Vagina (tissue), 2 donors: ENCODE measurements around the gene COL28A1. TPM values are rescaled to one million over a fixed set of nuclear protein-coding genes. Genes with fewer than 3 reads are reported as not detected.

Experiments
- DNase-seq, 2 donors: peaks; one replicate each; pipeline ENCODE4 v3.0.0-alpha.2; 2017; ENCODE audit errors: extremely low spot score in 2 of 2
- H3K27ac ChIP-seq: fragments of 200-600 bp; sonication (generic); one replicate; pipeline ENCODE4 v1.5.1; 2019
- H3K27me3 ChIP-seq: fragments of 200-600 bp; sonication (generic); one replicate; pipeline ENCODE4 v1.5.1; 2019
- H3K36me3 ChIP-seq, 2 donors: fragments of 200-600 bp; sonication (generic); one replicate each; pipeline ENCODE4 v1.5.1; 2017 to 2019
- H3K4me1 ChIP-seq: fragments of 200-600 bp; sonication (generic); one replicate; pipeline ENCODE4 v1.5.1; 2019
- H3K4me3 ChIP-seq, 2 donors: fragments of 200-600 bp; sonication (generic); 1 replicate in 1 of 2; 2 replicates in 1 of 2; pipeline ENCODE4 v1.5.1; 2016 to 2019
- H3K9me3 ChIP-seq: fragments of 200-600 bp; sonication (generic); one replicate; pipeline ENCODE4 v1.5.1; 2019
- POLR2A ChIP-seq, 2 donors: fragments of 450-650 bp; IDR thresholded peaks; one replicate each; pipeline ENCODE4 v1.6.1; 2017; ENCODE audit warnings: antibody characterized with exemption in 2 of 2, mild to moderate bottlenecking in 2 of 2, moderate library complexity in 2 of 2
- POLR2AphosphoS5 ChIP-seq, 2 donors: sonication (generic); formaldehyde crosslinking; IDR thresholded peaks; one replicate each; pipeline ENCODE4 v1.9.0; 2017; ENCODE audit warnings: antibody characterized with exemption in 2 of 2, mild to moderate bottlenecking in 2 of 2, low read depth in 1 of 2; ENCODE audit not compliant: insufficient read depth in 1 of 2
- intact Hi-C: fragments of 100-400 bp; cut with DNase I; formaldehyde crosslinking; loops from one replicate; pipeline ENCODE4 v1.15.1; 2023
- total RNA-seq: library from RNA; depleted of rRNA; stranded (reverse); fragments of >200 nt; gene quantifications from one replicate; pipeline ENCODE4 v1.2.3, GENCODE V29; 2016
- TF ChIP-seq, protein P1 (sequence below), 3 experiments: fragments of 450-650 bp in 2 of 3; fragments of 200-600 bp in 1 of 3; sonication (generic) in 1 of 3; IDR thresholded peaks; one replicate each; pipeline ENCODE4 v1.5.1; 2017 to 2019; ENCODE audit warnings: antibody characterized with exemption in 3 of 3, mild to moderate bottlenecking in 2 of 3, moderate library complexity in 2 of 3

Gene COL28A1
- total RNA-seq, 1 donor from 2014 or later, result 5.4 TPM

DNA sequence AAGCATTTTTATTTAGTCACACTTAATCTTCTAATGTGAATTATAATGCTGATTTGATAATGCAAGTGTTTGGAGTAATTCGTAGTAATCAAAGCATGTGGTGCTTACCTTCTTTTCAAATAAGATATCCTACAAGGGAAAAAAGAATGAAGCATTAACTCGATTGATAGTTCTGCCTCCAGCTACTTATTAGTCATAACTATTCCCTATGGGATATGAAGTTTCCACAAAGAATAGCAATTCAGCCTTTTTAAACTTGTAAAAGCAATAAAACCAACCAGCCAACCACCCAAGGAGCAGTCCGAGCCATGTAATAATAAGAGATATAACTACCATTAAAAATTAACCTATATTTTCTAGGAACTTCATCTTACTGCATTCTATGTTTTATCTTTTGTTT lies 11.6 kb downstream of the COL28A1 start:
- TF ChIP-seq POLR2AphosphoS5 (IDR thresholded peaks at IDR 0.05; ENCODE audit: insufficient read depth in 1 of 2, low read depth in 1 of 2) (no peak), POLR2A (IDR thresholded peaks at IDR 0.05) (no peak)
- TF ChIP-seq, protein P1, sequence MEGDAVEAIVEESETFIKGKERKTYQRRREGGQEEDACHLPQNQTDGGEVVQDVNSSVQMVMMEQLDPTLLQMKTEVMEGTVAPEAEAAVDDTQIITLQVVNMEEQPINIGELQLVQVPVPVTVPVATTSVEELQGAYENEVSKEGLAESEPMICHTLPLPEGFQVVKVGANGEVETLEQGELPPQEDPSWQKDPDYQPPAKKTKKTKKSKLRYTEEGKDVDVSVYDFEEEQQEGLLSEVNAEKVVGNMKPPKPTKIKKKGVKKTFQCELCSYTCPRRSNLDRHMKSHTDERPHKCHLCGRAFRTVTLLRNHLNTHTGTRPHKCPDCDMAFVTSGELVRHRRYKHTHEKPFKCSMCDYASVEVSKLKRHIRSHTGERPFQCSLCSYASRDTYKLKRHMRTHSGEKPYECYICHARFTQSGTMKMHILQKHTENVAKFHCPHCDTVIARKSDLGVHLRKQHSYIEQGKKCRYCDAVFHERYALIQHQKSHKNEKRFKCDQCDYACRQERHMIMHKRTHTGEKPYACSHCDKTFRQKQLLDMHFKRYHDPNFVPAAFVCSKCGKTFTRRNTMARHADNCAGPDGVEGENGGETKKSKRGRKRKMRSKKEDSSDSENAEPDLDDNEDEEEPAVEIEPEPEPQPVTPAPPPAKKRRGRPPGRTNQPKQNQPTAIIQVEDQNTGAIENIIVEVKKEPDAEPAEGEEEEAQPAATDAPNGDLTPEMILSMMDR (IDR thresholded peaks at IDR 0.05), result no peak
- intact Hi-C loops, result no loop called here
- no peak for DNase-seq
- H3K27me3 ChIP-seq, result no peaks in the 10 kb centered on the region
- no peaks in the 10 kb centered on the region for H3K4me1 ChIP-seq
- H3K27ac ChIP-seq, result no peak overlapping the region
- H3K36me3 ChIP-seq, result no peaks in the 10 kb centered on the region
- no peak overlapping the region for H3K4me3 ChIP-seq
- no peaks in the 10 kb centered on the region for H3K9me3 ChIP-seq

DNA sequence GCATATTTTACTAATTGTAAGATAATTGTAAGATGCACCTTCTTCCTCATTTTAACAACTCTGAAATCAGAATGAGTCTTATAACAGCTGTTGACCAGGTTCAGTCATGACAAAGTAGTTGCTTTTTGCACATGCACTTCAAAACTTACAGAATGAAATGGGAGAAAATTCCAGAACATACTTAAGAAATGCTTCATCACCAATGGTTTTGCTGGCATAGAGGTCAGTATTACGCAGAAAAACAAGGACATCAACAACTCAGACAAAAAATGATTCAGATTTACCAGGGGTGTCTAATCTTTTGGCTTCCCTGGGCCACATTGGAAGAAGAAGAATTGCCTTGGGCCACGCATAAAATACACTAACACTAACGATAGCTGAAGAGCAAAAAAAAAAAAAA lies 13.3 kb downstream of the COL28A1 start:
- no peaks in the 10 kb centered on the region for H3K4me1 ChIP-seq
- intact Hi-C loops, result no loop called here
- no peaks in the 10 kb centered on the region for H3K9me3 ChIP-seq
- no peak overlapping the region for H3K27ac ChIP-seq
- H3K27me3 ChIP-seq, result no peaks in the 10 kb centered on the region
- no peak overlapping the region for H3K4me3 ChIP-seq
- H3K36me3 ChIP-seq, result no peaks in the 10 kb centered on the region
- no peak for DNase-seq
- TF ChIP-seq POLR2A (IDR thresholded peaks at IDR 0.05), result no peak
- no peak for TF ChIP-seq POLR2AphosphoS5 (IDR thresholded peaks at IDR 0.05; ENCODE audit: insufficient read depth in 1 of 2, low read depth in 1 of 2)
- TF ChIP-seq, protein P1 (IDR thresholded peaks at IDR 0.05), result no peak

DNA sequence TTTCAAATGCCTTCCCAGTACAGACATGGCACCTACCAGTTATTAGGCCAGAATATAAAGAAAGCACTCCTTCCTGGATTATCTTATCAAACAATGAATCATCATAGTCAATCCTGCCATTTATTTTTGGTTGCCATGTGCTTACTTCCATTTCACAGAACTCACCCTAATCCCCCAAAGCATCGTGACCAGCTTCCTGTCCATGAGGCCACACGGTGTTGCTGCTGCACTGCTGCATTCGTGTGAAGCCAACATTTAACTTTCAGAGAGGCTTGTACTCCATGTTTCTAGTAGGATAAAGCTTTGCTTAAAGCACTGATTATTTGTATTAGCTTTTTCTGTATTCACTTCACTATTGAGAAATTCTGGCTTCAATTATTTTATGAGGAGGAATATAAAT lies 14.4 kb downstream of the COL28A1 start:
- Histone ChIP-seq H3K27ac (no peak overlapping the region), H3K27me3 (no peaks in the 10 kb centered on the region), H3K9me3 (no peaks in the 10 kb centered on the region), H3K4me1 (no peaks in the 10 kb centered on the region), H3K36me3 (no peaks in the 10 kb centered on the region), H3K4me3 (no peak overlapping the region)
- DNase-seq, result no peak
- no peak for TF ChIP-seq POLR2A (IDR thresholded peaks at IDR 0.05)
- TF ChIP-seq, protein P1 (IDR thresholded peaks at IDR 0.05), result no peak
- no peak for TF ChIP-seq POLR2AphosphoS5 (IDR thresholded peaks at IDR 0.05; ENCODE audit: insufficient read depth in 1 of 2, low read depth in 1 of 2)
- intact Hi-C loops, result no loop called here

DNA sequence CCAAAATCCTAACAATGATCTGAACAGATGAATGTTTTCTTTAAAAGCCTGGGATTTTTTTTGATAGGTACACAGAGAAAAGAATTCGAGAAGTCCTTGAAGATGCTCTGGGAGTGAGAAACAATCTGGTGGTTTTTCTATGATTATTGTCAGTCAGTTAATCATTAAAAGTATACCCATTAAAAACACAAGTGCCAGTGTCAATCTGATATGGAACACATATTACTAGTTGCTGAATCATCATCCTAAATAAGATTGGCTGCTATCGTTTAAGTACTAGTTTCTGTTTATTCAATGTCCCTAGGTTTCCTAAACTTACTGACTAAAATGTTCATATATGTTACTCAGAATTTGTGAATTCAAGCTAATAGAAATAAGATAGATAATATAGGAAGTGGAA lies 16.1 kb downstream of the COL28A1 start:
- intact Hi-C loops, result no loop called here
- H3K9me3 ChIP-seq, result no peaks in the 10 kb centered on the region
- H3K27me3 ChIP-seq, result no peaks in the 10 kb centered on the region
- no peaks in the 10 kb centered on the region for H3K4me1 ChIP-seq
- H3K4me3 ChIP-seq, result no peak overlapping the region
- no peak for DNase-seq
- H3K36me3 ChIP-seq, result no peaks in the 10 kb centered on the region
- H3K27ac ChIP-seq, result no peak overlapping the region
- TF ChIP-seq POLR2AphosphoS5 (IDR thresholded peaks at IDR 0.05; ENCODE audit: insufficient read depth in 1 of 2, low read depth in 1 of 2) (no peak), POLR2A (IDR thresholded peaks at IDR 0.05) (no peak)
- TF ChIP-seq, protein P1 (IDR thresholded peaks at IDR 0.05), result no peak

DNA sequence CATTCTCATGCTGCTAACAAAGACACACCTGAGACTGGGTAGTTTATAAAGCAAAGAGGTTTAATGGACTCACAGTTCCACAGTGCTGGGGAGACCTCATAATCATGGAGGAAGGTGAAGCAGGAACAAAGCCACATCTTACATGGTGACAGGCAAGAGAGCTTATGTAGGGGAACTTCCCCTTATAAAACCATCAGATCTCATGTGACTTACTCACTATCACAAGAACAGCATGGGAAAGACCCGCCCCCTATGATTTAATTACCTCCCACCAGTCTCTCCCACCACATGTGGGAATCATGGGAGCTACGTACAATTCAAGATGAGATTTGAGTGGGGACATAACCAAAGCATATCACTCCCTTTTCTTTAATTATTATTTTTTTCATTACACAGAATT lies 16.6 kb downstream of the COL28A1 start:
- no peaks in the 10 kb centered on the region for H3K36me3 ChIP-seq
- H3K4me3 ChIP-seq, result no peak overlapping the region
- no peak for DNase-seq
- H3K27ac ChIP-seq, result no peak overlapping the region
- H3K27me3 ChIP-seq, result no peaks in the 10 kb centered on the region
- no peaks in the 10 kb centered on the region for H3K4me1 ChIP-seq
- no peak for TF ChIP-seq POLR2AphosphoS5 (IDR thresholded peaks at IDR 0.05; ENCODE audit: insufficient read depth in 1 of 2, low read depth in 1 of 2)
- no peak for TF ChIP-seq POLR2A (IDR thresholded peaks at IDR 0.05)
- TF ChIP-seq, protein P1 (IDR thresholded peaks at IDR 0.05), result no peak
- no peaks in the 10 kb centered on the region for H3K9me3 ChIP-seq
- intact Hi-C loops, result no loop called here
